ENCODE data around the gene RAB41. TPM values are rescaled to one million over a fixed set of nuclear protein-coding genes. Genes with fewer than 3 reads are reported as not detected.

Gene RAB41
- total RNA-seq, 2 experiments from 2014 or later, result not detected

GRCh38 chrX:70247252-70247651, 34.7 kb upstream of the RAB41 start:
- H3K27ac ChIP-seq (ENCODE audit: low read depth, low read length, poor library complexity, severe bottlenecking), result no peak overlapping the region
- H3K4me1 ChIP-seq (ENCODE audit: insufficient read depth, low read length, poor library complexity, severe bottlenecking), result no peaks in the 10 kb centered on the region
- POLR2A ChIA-PET, result no interaction called here
- CTCF ChIA-PET (ENCODE audit: unreplicated experiment), result no interaction called here
- no peaks in the 10 kb centered on the region for H3K36me3 ChIP-seq (ENCODE audit: insufficient read depth, low read length)
- intact Hi-C loops (cut with micrococcal nuclease; ENCODE audit: unreplicated experiment), result no loop called here
- BruUV-seq (replicated peaks), result no TSS peak
- H4K20me1 ChIP-seq (ENCODE audit: insufficient read depth, low read length), result no peaks in the 10 kb centered on the region
- H3K4me3 ChIP-seq (ENCODE audit: low read depth, low read length, poor library complexity, severe bottlenecking), result no peak overlapping the region
- DNase-seq (ENCODE audit: low spot score), result no peak
- H3K9me2 ChIP-seq (ENCODE audit: insufficient read depth, low read length), result no peaks in the 10 kb centered on the region
- H3K79me2 ChIP-seq (ENCODE audit: insufficient read depth, low read depth, low read length), result no peaks in the 10 kb centered on the region
- H2AFZ ChIP-seq (ENCODE audit: low read length), result no peak overlapping the region
- TF ChIP-seq CTCF (conservative IDR thresholded peaks at IDR 0.05; ENCODE audit: low read length) (no peak), EZH2phosphoT487 (IDR thresholded peaks at IDR 0.05; ENCODE audit: borderline replicate concordance, low read depth, low read length) (no peak)
- H3K9me3 ChIP-seq (ENCODE audit: low read length), result no peaks in the 10 kb centered on the region
- no peak overlapping the region for H3K4me2 ChIP-seq (ENCODE audit: low read length)

- H3K4me3 ChIP-seq (ENCODE audit: low read depth, low read length, poor library complexity, severe bottlenecking), result no peak overlapping the region
- intact Hi-C loops (cut with micrococcal nuclease; ENCODE audit: unreplicated experiment), result no loop called here
- no peak for TF ChIP-seq CTCF (conservative IDR thresholded peaks at IDR 0.05; ENCODE audit: low read length)
- TF ChIP-seq EZH2phosphoT487 (IDR thresholded peaks at IDR 0.05; ENCODE audit: borderline replicate concordance, low read depth, low read length), result no peak
- no peak overlapping the region for H3K27ac ChIP-seq (ENCODE audit: low read depth, low read length, poor library complexity, severe bottlenecking)
- no peaks in the 10 kb centered on the region for H3K79me2 ChIP-seq (ENCODE audit: insufficient read depth, low read depth, low read length)
- POLR2A ChIA-PET, result no interaction called here
- no TSS peak for BruUV-seq (replicated peaks)
- H3K4me1 ChIP-seq (ENCODE audit: insufficient read depth, low read length, poor library complexity, severe bottlenecking), result no peaks in the 10 kb centered on the region
- no peaks in the 10 kb centered on the region for H3K9me2 ChIP-seq (ENCODE audit: insufficient read depth, low read length)
- H2AFZ ChIP-seq (ENCODE audit: low read length), result no peak overlapping the region
- DNase-seq (ENCODE audit: low spot score), result no peak
- no peaks in the 10 kb centered on the region for H3K36me3 ChIP-seq (ENCODE audit: insufficient read depth, low read length)
- H4K20me1 ChIP-seq (ENCODE audit: insufficient read depth, low read length), result no peaks in the 10 kb centered on the region
- CTCF ChIA-PET (ENCODE audit: unreplicated experiment), result no interaction called here
- H3K4me2 ChIP-seq (ENCODE audit: low read length), result no peak overlapping the region
- no peaks in the 10 kb centered on the region for H3K9me3 ChIP-seq (ENCODE audit: low read length)
Observed at GRCh38 chrX:70252491-70252890, 29.5 kb upstream of the RAB41 start.

GRCh38 chrX:70253377-70254062, 28.5 kb upstream of the RAB41 start:
- no peaks in the 10 kb centered on the region for H3K79me2 ChIP-seq (ENCODE audit: insufficient read depth, low read depth, low read length)
- BruUV-seq (replicated peaks), result no TSS peak
- H2AFZ ChIP-seq (ENCODE audit: low read length), result no peak overlapping the region
- CTCF ChIA-PET (ENCODE audit: unreplicated experiment), result no interaction called here
- intact Hi-C loops (cut with micrococcal nuclease; ENCODE audit: unreplicated experiment), result no loop called here
- POLR2A ChIA-PET, result interaction anchor here (1.0 kb wide), 1 partner anchor 121 kb away, joined by 3 read pairs; the partner anchor contains the start of gene IGBP1
- TF ChIP-seq EZH2phosphoT487 (IDR thresholded peaks at IDR 0.05; ENCODE audit: borderline replicate concordance, low read depth, low read length), result no peak
- TF ChIP-seq CTCF (conservative IDR thresholded peaks at IDR 0.05; ENCODE audit: low read length), result no peak
- H3K9me3 ChIP-seq (ENCODE audit: low read length), result no peaks in the 10 kb centered on the region
- H3K4me1 ChIP-seq (ENCODE audit: insufficient read depth, low read length, poor library complexity, severe bottlenecking), result no peaks in the 10 kb centered on the region
- H3K4me2 ChIP-seq (ENCODE audit: low read length), result no peak overlapping the region
- no peaks in the 10 kb centered on the region for H4K20me1 ChIP-seq (ENCODE audit: insufficient read depth, low read length)
- H3K4me3 ChIP-seq (ENCODE audit: low read depth, low read length, poor library complexity, severe bottlenecking), result no peak overlapping the region
- DNase-seq (ENCODE audit: low spot score), result no peak
- no peaks in the 10 kb centered on the region for H3K36me3 ChIP-seq (ENCODE audit: insufficient read depth, low read length)
- no peaks in the 10 kb centered on the region for H3K9me2 ChIP-seq (ENCODE audit: insufficient read depth, low read length)
- no peak overlapping the region for H3K27ac ChIP-seq (ENCODE audit: low read depth, low read length, poor library complexity, severe bottlenecking)
